Erythroblast (primary cell): Measurements from ENCODE around the gene NAA35.
"Not testable (repeated sequence)": the region's sequence is repeated elsewhere in the genome, so short reads cannot be mapped to it uniquely, and the experiment has no call there.

Experiments
- DNase-seq, 2 experiments: peaks; one replicate each; lab custom pipeline; 2025; lab: John Stamatoyannopoulos, UW
- GATA1 ChIP-seq: IDR thresholded peaks from 2 replicates; pipeline ENCODE4 v1.6.1; 2011; ENCODE audit warnings: low read depth, mild to moderate bottlenecking, control low read depth, low read length, moderate library complexity
- POLR2A ChIP-seq: IDR thresholded peaks from 2 replicates; pipeline ENCODE4 v1.6.1; 2011; ENCODE audit warnings: mild to moderate bottlenecking, low read length

Gene NAA35

GRCh38 chr9:85969727-85970126, 28.8 kb downstream of the NAA35 start:
- TF ChIP-seq GATA1 = no peak
- TF ChIP-seq POLR2A = no peak
- no peak for DNase-seq

- DNase-seq = peak in 1 of 2 experiments; percentile 2
Observed at GRCh38 chr9:85971731-85972130, 30.8 kb downstream of the NAA35 start.

GRCh38 chr9:85973238-85973637, 32.3 kb downstream of the NAA35 start:
- no peak for TF ChIP-seq GATA1
- TF ChIP-seq POLR2A = no peak
- no peak for DNase-seq

More at GRCh38 chr9:85971731-85972130, 30.8 kb downstream of the NAA35 start:
- no peak for TF ChIP-seq POLR2A
- no peak for TF ChIP-seq GATA1

- DNase-seq = not testable (repeated sequence)
Observed at GRCh38 chr9:85974055-85974547, 33.2 kb downstream of the NAA35 start.

- no peak for DNase-seq
- TF ChIP-seq GATA1 (no peak), POLR2A (no peak)
Observed at GRCh38 chr9:85978496-85978895, 37.5 kb downstream of the NAA35 start.

GRCh38 chr9:85981369-85981768, 40.4 kb downstream of the NAA35 start:
- no peak for TF ChIP-seq GATA1
- TF ChIP-seq POLR2A = no peak
- no peak for DNase-seq

- no peak for DNase-seq
- TF ChIP-seq GATA1 (no peak), POLR2A (no peak)
Observed at GRCh38 chr9:85984457-85984856, 43.5 kb downstream of the NAA35 start.

- no peak for DNase-seq
- TF ChIP-seq POLR2A = no peak
- TF ChIP-seq GATA1 = no peak
Observed at GRCh38 chr9:85987236-85987635, 46.3 kb downstream of the NAA35 start.

GRCh38 chr9:85994191-85994590, 53.2 kb downstream of the NAA35 start:
- DNase-seq = no peak
- no peak for TF ChIP-seq GATA1
- no peak for TF ChIP-seq POLR2A

- TF ChIP-seq POLR2A (no peak), GATA1 (no peak)
- no peak for DNase-seq
Observed at GRCh38 chr9:85995097-85995496, 54.2 kb downstream of the NAA35 start.

- TF ChIP-seq POLR2A = no peak
- DNase-seq = no peak
Observed at GRCh38 chr9:85995599-85995998, 54.7 kb downstream of the NAA35 start.

GRCh38 chr9:86005253-86005775, 64.4 kb downstream of the NAA35 start:
- no peak for DNase-seq
- TF ChIP-seq GATA1 (no peak), POLR2A (no peak)

- DNase-seq = no peak
- TF ChIP-seq GATA1 = no peak
- no peak for TF ChIP-seq POLR2A
Observed at GRCh38 chr9:86009133-86009532, 68.2 kb downstream of the NAA35 start.

- DNase-seq = no peak
- TF ChIP-seq POLR2A = no peak
- TF ChIP-seq GATA1 = no peak
Observed at GRCh38 chr9:86020731-86021130, 79.8 kb downstream of the NAA35 start.

- no peak for TF ChIP-seq POLR2A
- no peak for TF ChIP-seq GATA1
Observed at GRCh38 chr9:86021166-86021565, 80.2 kb downstream of the NAA35 start.

More at GRCh38 chr9:86021166-86021565, 80.2 kb downstream of the NAA35 start:
- DNase-seq = no peak
